Mucosa of rectum (tissue), 2 donors: ENCODE measurements around the gene WDFY2.

ENCODE experiments used
- H3K27ac ChIP-seq, 2 donors: one replicate each; pipeline ENCODE4 v1.7.0; 2013; ENCODE audit warnings: inconsistent platforms in 2 of 2, low read depth in 2 of 2, low read length in 2 of 2
- H3K27me3 ChIP-seq, 2 donors: one replicate each; pipeline ENCODE4 v1.7.0; 2013; ENCODE audit warnings: low read length in 2 of 2; ENCODE audit not compliant: control insufficient read depth in 2 of 2, insufficient read depth in 2 of 2
- H3K36me3 ChIP-seq, 2 donors: one replicate each; pipeline ENCODE4 v1.7.0; 2013; ENCODE audit warnings: low read length in 2 of 2; ENCODE audit not compliant: control insufficient read depth in 2 of 2, insufficient read depth in 2 of 2
- H3K4me1 ChIP-seq, 2 donors: one replicate each; pipeline ENCODE4 v1.7.0; 2013; ENCODE audit warnings: low read length in 2 of 2, mild to moderate bottlenecking in 1 of 2; ENCODE audit not compliant: control insufficient read depth in 2 of 2, insufficient read depth in 2 of 2
- H3K4me3 ChIP-seq, 2 donors: one replicate each; pipeline ENCODE4 v1.7.0; 2013; ENCODE audit warnings: low read length in 2 of 2
- H3K9ac ChIP-seq, 2 donors: one replicate each; pipeline ENCODE4 v1.7.0; 2013; ENCODE audit warnings: low read length in 2 of 2, low read depth in 1 of 2, mild to moderate bottlenecking in 1 of 2
- H3K9me3 ChIP-seq, 2 donors: one replicate each; pipeline ENCODE4 v1.7.0; 2013; ENCODE audit warnings: low read length in 2 of 2; ENCODE audit not compliant: control insufficient read depth in 2 of 2
- donor health status: healthy.
- donor health status: Normal muscosa, but diverticular disease.

Gene WDFY2

GRCh38 chr13:51802631-51803418 lies 218.6 kb downstream of the WDFY2 start:
- no peaks in the 10 kb centered on the region for H3K36me3 ChIP-seq
- H3K9me3 ChIP-seq = no peaks in the 10 kb centered on the region
- H3K4me3 ChIP-seq = peak overlapping the region; percentile 79 to 90
- peak overlapping the region; percentile 99 to 100 for H3K27ac ChIP-seq
- H3K4me1 ChIP-seq = peaks cover 31 to 35% of the 10 kb centered on the region in 2 donors
- H3K27me3 ChIP-seq = no peaks in the 10 kb centered on the region
- peak overlapping the region; percentile 99 to 100 for H3K9ac ChIP-seq

GRCh38 chr13:51803422-51804294 lies 219.4 kb downstream of the WDFY2 start, which contains the start of gene DHRS12:
DHRS12 (minus strand) TSS chr13:51804163; CDS start chr13:51799659, 4,504 bp downstream.
- no peaks in the 10 kb centered on the region for H3K9me3 ChIP-seq
- no peaks in the 10 kb centered on the region for H3K36me3 ChIP-seq
- no peaks in the 10 kb centered on the region for H3K27me3 ChIP-seq
- H3K9ac ChIP-seq = peak within 1 kb of the TSS; percentile 99 to 100
- H3K4me1 ChIP-seq = peaks cover 31 to 32% of the 10 kb centered on the region in 2 donors
- peak within 1 kb of the TSS; percentile 79 to 90 for H3K4me3 ChIP-seq
- peak within 1 kb of the TSS; percentile 99 to 100 for H3K27ac ChIP-seq

- Histone ChIP-seq H3K36me3 (no peaks in the 10 kb centered on the region), H3K27me3 (no peaks in the 10 kb centered on the region), H3K9me3 (no peaks in the 10 kb centered on the region), H3K27ac (peak overlapping the region; percentile 99 to 100), H3K4me3 (peak overlapping the region; percentile 79 to 90), H3K4me1 (peaks cover 31 to 32% of the 10 kb centered on the region in 2 donors), H3K9ac (peak overlapping the region; percentile 99 to 100)
These were observed 220.3 kb downstream of the WDFY2 start for GRCh38 chr13:51804295-51805172.

GRCh38 chr13:51805313-51805712 lies 221.1 kb downstream of the WDFY2 start:
- Histone ChIP-seq H3K4me1 (peaks cover 31 to 32% of the 10 kb centered on the region in 2 donors), H3K9me3 (no peaks in the 10 kb centered on the region), H3K27me3 (no peaks in the 10 kb centered on the region), H3K27ac (peak overlapping the region in 1 of 2 donors; percentile 11), H3K4me3 (no peak overlapping the region), H3K36me3 (no peaks in the 10 kb centered on the region), H3K9ac (peak overlapping the region in 1 of 2 donors; percentile 100)

GRCh38 chr13:51805925-51806324 lies 221.7 kb downstream of the WDFY2 start:
- peaks cover 31 to 32% of the 10 kb centered on the region in 2 donors for H3K4me1 ChIP-seq
- H3K27ac ChIP-seq = no peak overlapping the region

GRCh38 chr13:51806566-51806965 lies 222.3 kb downstream of the WDFY2 start:
- no peaks in the 10 kb centered on the region for H3K36me3 ChIP-seq
- H3K27me3 ChIP-seq = no peaks in the 10 kb centered on the region
- no peak overlapping the region for H3K9ac ChIP-seq
- no peaks in the 10 kb centered on the region for H3K9me3 ChIP-seq
- H3K4me3 ChIP-seq = no peak overlapping the region
- no peak overlapping the region for H3K27ac ChIP-seq
- H3K4me1 ChIP-seq = peaks cover 28 to 29% of the 10 kb centered on the region in 2 donors

More at GRCh38 chr13:51805925-51806324, 221.7 kb downstream of the WDFY2 start:
- H3K27me3 ChIP-seq = no peaks in the 10 kb centered on the region
- no peak overlapping the region for H3K9ac ChIP-seq
- no peaks in the 10 kb centered on the region for H3K9me3 ChIP-seq
- no peak overlapping the region for H3K4me3 ChIP-seq
- no peaks in the 10 kb centered on the region for H3K36me3 ChIP-seq

GRCh38 chr13:51807041-51807440 lies 222.8 kb downstream of the WDFY2 start:
- H3K27ac ChIP-seq = no peak overlapping the region
- no peak overlapping the region for H3K9ac ChIP-seq
- H3K36me3 ChIP-seq = no peaks in the 10 kb centered on the region
- H3K9me3 ChIP-seq = no peaks in the 10 kb centered on the region
- H3K27me3 ChIP-seq = no peaks in the 10 kb centered on the region
- H3K4me3 ChIP-seq = no peak overlapping the region
- H3K4me1 ChIP-seq = peaks cover 23 to 24% of the 10 kb centered on the region in 2 donors

GRCh38 chr13:51808811-51809210 lies 224.5 kb downstream of the WDFY2 start:
- Histone ChIP-seq H3K36me3 (no peaks in the 10 kb centered on the region), H3K27ac (no peak overlapping the region), H3K27me3 (no peaks in the 10 kb centered on the region), H3K4me3 (no peak overlapping the region), H3K4me1 (peaks cover 10% of the 10 kb centered on the region in 2 donors), H3K9ac (no peak overlapping the region), H3K9me3 (no peaks in the 10 kb centered on the region)

GRCh38 chr13:51811046-51811445 lies 226.8 kb downstream of the WDFY2 start:
- H3K4me1 ChIP-seq = peaks cover 2 to 14% of the 10 kb centered on the region in 2 donors
- no peaks in the 10 kb centered on the region for H3K9me3 ChIP-seq
- no peak overlapping the region for H3K4me3 ChIP-seq
- H3K27ac ChIP-seq = no peak overlapping the region
- H3K9ac ChIP-seq = no peak overlapping the region
- H3K36me3 ChIP-seq = no peaks in the 10 kb centered on the region
- H3K27me3 ChIP-seq = peaks cover 0 to 3% of the 10 kb centered on the region in 2 donors
